HCT116 (cell line): ENCODE results near the gene DPY19L3. TPM values are rescaled to one million over a fixed set of nuclear protein-coding genes. Genes with fewer than 3 reads are reported as not detected.

Experiments used
- ATAC-seq: fragments of 200-7000 bp; cut with Tn5 transposase; 2 replicates; pipeline ENCODE4 v1.9.1; 2020; ENCODE audit warnings: mild to moderate bottlenecking, moderate library complexity
- BruUV-seq: library from RNA; stranded (reverse); fragments of 400-500 nt; replicated peaks from 2 replicates; lab custom pipeline; 2021; lab: Mats Ljungman, UMichigan
- CTCF ChIA-PET: fragments of 300-600 bp; sonication (Branson Sonifier 250); formaldehyde crosslinking; loops from one replicate; lab custom pipeline; 2021; ENCODE audit warnings: antibody characterized with exemption; lab: Charles Lee
- POLR2A ChIA-PET: fragments of 300-600, 350-600 bp; sonication (Branson Sonifier 250); formaldehyde crosslinking; loops from one replicate; lab custom pipeline; 2021; ENCODE audit warnings: antibody characterized with exemption; lab: Charles Lee
- RAD21 ChIA-PET, 2 experiments: fragments of 300-600 bp; sonication (Branson Sonifier 250); formaldehyde crosslinking; loops; one replicate each; lab custom pipeline; 2023; ENCODE audit warnings: low total read pairs in 2 of 2; ENCODE audit not compliant: uncharacterized antibody in 2 of 2, unreplicated experiment in 2 of 2, low non-redundant PET in 1 of 2; lab: Charles Lee
- DNase-seq: peaks from one replicate; pipeline ENCODE4 v3.0.0-alpha.2; 2010; ENCODE audit warnings: low read depth, low spot score
- H2AFZ ChIP-seq: fragments of 200-600 bp; shearing (Covaris generic), sonication (generic); 2 replicates; pipeline ENCODE4 v1.6.1; 2017; ENCODE audit warnings: low read depth, mixed run types, mixed read lengths, antibody characterized with exemption, low read length; ENCODE audit not compliant: poor library complexity, severe bottlenecking
- H3K27ac ChIP-seq: 2 replicates; pipeline ENCODE4 v1.5.1; 2012; ENCODE audit warnings: low read depth, low read length
- H3K27me3 ChIP-seq: fragments of 200-600 bp; sonication (generic); 2 replicates; pipeline ENCODE4 v1.6.1; 2016; ENCODE audit warnings: mixed run types, low read length, mixed read lengths; ENCODE audit not compliant: insufficient read depth
- H3K36me3 ChIP-seq, 2 experiments: fragments of 200-500 bp in 1 of 2; fragments of 200-600 bp in 1 of 2; sonication (Bioruptor generic) in 1 of 2; sonication (generic) in 1 of 2; 2 replicates each; pipeline versions ENCODE4 v1.5.1 to v1.6.1; 2014 to 2016; ENCODE audit warnings: low read length in 2 of 2, inconsistent platforms in 1 of 2, mixed read lengths in 1 of 2, mixed run types in 1 of 2; ENCODE audit not compliant: insufficient read depth in 2 of 2, control insufficient read depth in 1 of 2
- H3K4me1 ChIP-seq, 2 experiments: fragments of 200-600 bp in 1 of 2; sonication (generic) in 1 of 2; 2 replicates each; pipeline versions ENCODE4 v1.5.1 to v1.6.1; 2012 to 2017; ENCODE audit warnings: low read length in 2 of 2, inconsistent platforms in 1 of 2, mild to moderate bottlenecking in 1 of 2, mixed read lengths in 1 of 2, mixed run types in 1 of 2, moderate library complexity in 1 of 2; ENCODE audit not compliant: insufficient read depth in 2 of 2, control insufficient read depth in 1 of 2
- H3K4me2 ChIP-seq: fragments of 200-600 bp; sonication (generic); 2 replicates; pipeline ENCODE4 v1.6.1; 2017; ENCODE audit warnings: mixed run types, low read length, mixed read lengths
- H3K4me3 ChIP-seq, 2 experiments: fragments of 200-600 bp in 1 of 2; sonication (generic) in 1 of 2; replicated peaks in 1 of 2; 2 replicates each; pipeline ENCODE4 v1.5.1; 2011 to 2016; ENCODE audit warnings: low read length in 2 of 2, control low read depth in 1 of 2, low read depth in 1 of 2, mild to moderate bottlenecking in 1 of 2, mixed read lengths in 1 of 2, mixed run types in 1 of 2
- H3K79me2 ChIP-seq: fragments of 200-600 bp; sonication (generic); 2 replicates; pipeline ENCODE4 v1.6.1; 2017; ENCODE audit warnings: mild to moderate bottlenecking, mixed run types, low read length, moderate library complexity, mixed read lengths; ENCODE audit not compliant: insufficient read depth
- H3K9ac ChIP-seq: fragments of 200-600 bp; sonication (generic); 2 replicates; pipeline ENCODE4 v1.6.1; 2016; ENCODE audit warnings: low read length, mixed read lengths
- H3K9me2 ChIP-seq: fragments of 200-600 bp; sonication (generic), shearing (Covaris generic); 2 replicates; pipeline ENCODE4 v1.6.1; 2017; ENCODE audit warnings: mixed run types, mild to moderate bottlenecking, moderate library complexity; ENCODE audit not compliant: insufficient read depth
- H3K9me3 ChIP-seq, 2 experiments: fragments of 200-500 bp in 1 of 2; fragments of 200-600 bp in 1 of 2; sonication (Bioruptor generic) in 1 of 2; sonication (generic) in 1 of 2; 2 replicates each; pipeline ENCODE4 v1.6.1; 2014 to 2017; ENCODE audit warnings: low read length in 2 of 2, mixed read lengths in 2 of 2, inconsistent platforms in 1 of 2, low read depth in 1 of 2, mild to moderate bottlenecking in 1 of 2, mixed run types in 1 of 2, moderate library complexity in 1 of 2; ENCODE audit not compliant: control insufficient read depth in 1 of 2, insufficient read depth in 1 of 2
- H4K20me1 ChIP-seq: fragments of 200-600 bp; sonication (generic), shearing (Covaris generic); 2 replicates; pipeline ENCODE4 v1.6.1; 2017; ENCODE audit warnings: mixed run types, mild to moderate bottlenecking, moderate library complexity; ENCODE audit not compliant: insufficient read depth
- CBX3 ChIP-seq: IDR thresholded peaks from 2 replicates; pipeline ENCODE4 v1.6.1; 2012; ENCODE audit warnings: low read depth
- CEBPB ChIP-seq: IDR thresholded peaks from 2 replicates; pipeline ENCODE4 v1.6.1; 2012; ENCODE audit warnings: low read depth
- EGR1 ChIP-seq: IDR thresholded peaks from 2 replicates; pipeline ENCODE4 v1.6.1; 2012; ENCODE audit warnings: low read depth
- FOSL1 ChIP-seq: IDR thresholded peaks from 2 replicates; pipeline ENCODE4 v1.6.1; 2012; ENCODE audit warnings: low read depth
- SRF ChIP-seq: IDR thresholded peaks from 2 replicates; pipeline ENCODE4 v1.6.1; 2012; ENCODE audit warnings: low read depth
- ZFX ChIP-seq: fragments of 450-650 bp; IDR thresholded peaks from 2 replicates; pipeline ENCODE4 v1.6.1; 2017
- intact Hi-C: fragments of 100-400 bp; cut with micrococcal nuclease; formaldehyde crosslinking; loops from 2 replicates; pipeline ENCODE4 v1.10.0; 2022
- total RNA-seq: library from RNA; stranded (reverse); gene quantifications from one replicate; pipeline ENCODE4 v1.2.1, GENCODE V29; 2021; ENCODE audit not compliant: unreplicated experiment
- TF ChIP-seq, protein P1 (sequence below): IDR thresholded peaks from 2 replicates; pipeline ENCODE4 v1.6.1; 2011; ENCODE audit warnings: mild to moderate bottlenecking, low read length, moderate library complexity; ENCODE audit not compliant: insufficient replicate concordance; ENCODE audit errors: extremely low read depth
- TF ChIP-seq, protein P2 (sequence below), 3 experiments: fragments of 200-600 bp in 1 of 3; sonication (generic) in 1 of 3; IDR thresholded peaks in 2 of 3; conservative IDR thresholded peaks in 1 of 3; 2 replicates each; pipeline ENCODE4 v1.5.1; 2012 to 2017; ENCODE audit warnings: low read depth in 2 of 3, low read length in 2 of 3, antibody characterized with exemption in 1 of 3, borderline replicate concordance in 1 of 3, control low read depth in 1 of 3, mild to moderate bottlenecking in 1 of 3, mixed read lengths in 1 of 3, mixed run types in 1 of 3, moderate library complexity in 1 of 3; ENCODE audit not compliant: insufficient read depth in 1 of 3

DPY19L3 gene
- total RNA-seq, 1 experiment from 2014 or later, result 14.5 TPM

DNA sequence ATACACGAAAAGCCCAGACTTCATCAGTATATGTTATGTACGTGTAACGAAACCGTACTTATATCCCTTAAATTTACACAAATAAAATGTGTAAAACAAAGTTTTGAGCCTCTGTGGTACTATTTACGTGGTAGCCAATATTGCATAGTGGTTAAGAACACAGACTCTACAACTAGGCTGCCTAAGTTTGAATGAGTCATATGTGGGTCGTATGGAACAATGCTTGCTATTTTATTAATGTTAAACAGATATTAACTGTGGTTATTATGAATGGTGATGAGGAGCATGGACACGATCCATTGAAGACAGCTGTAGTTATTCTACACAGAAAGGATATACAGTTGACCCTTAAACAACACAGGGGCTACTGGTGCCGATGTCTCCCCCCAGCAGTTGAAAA, 42.5 kb downstream of the DPY19L3 start:
- Histone ChIP-seq H3K36me3 (no peaks in the 10 kb centered on the region), H3K27me3 (no peaks in the 10 kb centered on the region), H3K9me2 (no peaks in the 10 kb centered on the region), H2AFZ (no peak overlapping the region), H3K9me3 (no peaks in the 10 kb centered on the region), H3K4me1 (no peaks in the 10 kb centered on the region), H4K20me1 (no peaks in the 10 kb centered on the region), H3K4me3 (no peak overlapping the region), H3K4me2 (no peak overlapping the region), H3K79me2 (no peaks in the 10 kb centered on the region), H3K9ac (no peak overlapping the region), H3K27ac (no peak overlapping the region)
- POLR2A ChIA-PET, result no interaction called here
- no TSS peak for BruUV-seq
- DNase-seq, result no peak
- TF ChIP-seq EGR1, result no peak
- TF ChIP-seq, protein P1, sequence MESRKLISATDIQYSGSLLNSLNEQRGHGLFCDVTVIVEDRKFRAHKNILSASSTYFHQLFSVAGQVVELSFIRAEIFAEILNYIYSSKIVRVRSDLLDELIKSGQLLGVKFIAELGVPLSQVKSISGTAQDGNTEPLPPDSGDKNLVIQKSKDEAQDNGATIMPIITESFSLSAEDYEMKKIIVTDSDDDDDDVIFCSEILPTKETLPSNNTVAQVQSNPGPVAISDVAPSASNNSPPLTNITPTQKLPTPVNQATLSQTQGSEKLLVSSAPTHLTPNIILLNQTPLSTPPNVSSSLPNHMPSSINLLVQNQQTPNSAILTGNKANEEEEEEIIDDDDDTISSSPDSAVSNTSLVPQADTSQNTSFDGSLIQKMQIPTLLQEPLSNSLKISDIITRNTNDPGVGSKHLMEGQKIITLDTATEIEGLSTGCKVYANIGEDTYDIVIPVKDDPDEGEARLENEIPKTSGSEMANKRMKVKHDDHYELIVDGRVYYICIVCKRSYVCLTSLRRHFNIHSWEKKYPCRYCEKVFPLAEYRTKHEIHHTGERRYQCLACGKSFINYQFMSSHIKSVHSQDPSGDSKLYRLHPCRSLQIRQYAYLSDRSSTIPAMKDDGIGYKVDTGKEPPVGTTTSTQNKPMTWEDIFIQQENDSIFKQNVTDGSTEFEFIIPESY, result no peak
- no peak for TF ChIP-seq CBX3
- TF ChIP-seq, protein P2, sequence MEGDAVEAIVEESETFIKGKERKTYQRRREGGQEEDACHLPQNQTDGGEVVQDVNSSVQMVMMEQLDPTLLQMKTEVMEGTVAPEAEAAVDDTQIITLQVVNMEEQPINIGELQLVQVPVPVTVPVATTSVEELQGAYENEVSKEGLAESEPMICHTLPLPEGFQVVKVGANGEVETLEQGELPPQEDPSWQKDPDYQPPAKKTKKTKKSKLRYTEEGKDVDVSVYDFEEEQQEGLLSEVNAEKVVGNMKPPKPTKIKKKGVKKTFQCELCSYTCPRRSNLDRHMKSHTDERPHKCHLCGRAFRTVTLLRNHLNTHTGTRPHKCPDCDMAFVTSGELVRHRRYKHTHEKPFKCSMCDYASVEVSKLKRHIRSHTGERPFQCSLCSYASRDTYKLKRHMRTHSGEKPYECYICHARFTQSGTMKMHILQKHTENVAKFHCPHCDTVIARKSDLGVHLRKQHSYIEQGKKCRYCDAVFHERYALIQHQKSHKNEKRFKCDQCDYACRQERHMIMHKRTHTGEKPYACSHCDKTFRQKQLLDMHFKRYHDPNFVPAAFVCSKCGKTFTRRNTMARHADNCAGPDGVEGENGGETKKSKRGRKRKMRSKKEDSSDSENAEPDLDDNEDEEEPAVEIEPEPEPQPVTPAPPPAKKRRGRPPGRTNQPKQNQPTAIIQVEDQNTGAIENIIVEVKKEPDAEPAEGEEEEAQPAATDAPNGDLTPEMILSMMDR (IDR thresholded peaks at IDR 0.05 in 2 of 3, conservative IDR thresholded peaks at IDR 0.05 in 1 of 3; ENCODE audit: borderline replicate concordance in 1 of 3, insufficient read depth in 1 of 3, low read depth in 2 of 3, low read length in 2 of 3), result no peak
- no peak for TF ChIP-seq CEBPB
- TF ChIP-seq SRF, result no peak
- no peak for TF ChIP-seq FOSL1
- TF ChIP-seq ZFX, result no peak
- ATAC-seq, result no peak
- RAD21 ChIA-PET, result no interaction called here
- intact Hi-C loops, result no loop called here
- CTCF ChIA-PET, result no interaction called here
